ENCODE measurements around the gene EHD3. TPM values are rescaled to one million over a fixed set of nuclear protein-coding genes. Genes with fewer than 3 reads are reported as not detected.

Gene EHD3
- total and polyA plus RNA-seq, 2 of the 4 experiments (the other 2 are of a cell fraction) = 29.1 to 39.8 TPM

DNA sequence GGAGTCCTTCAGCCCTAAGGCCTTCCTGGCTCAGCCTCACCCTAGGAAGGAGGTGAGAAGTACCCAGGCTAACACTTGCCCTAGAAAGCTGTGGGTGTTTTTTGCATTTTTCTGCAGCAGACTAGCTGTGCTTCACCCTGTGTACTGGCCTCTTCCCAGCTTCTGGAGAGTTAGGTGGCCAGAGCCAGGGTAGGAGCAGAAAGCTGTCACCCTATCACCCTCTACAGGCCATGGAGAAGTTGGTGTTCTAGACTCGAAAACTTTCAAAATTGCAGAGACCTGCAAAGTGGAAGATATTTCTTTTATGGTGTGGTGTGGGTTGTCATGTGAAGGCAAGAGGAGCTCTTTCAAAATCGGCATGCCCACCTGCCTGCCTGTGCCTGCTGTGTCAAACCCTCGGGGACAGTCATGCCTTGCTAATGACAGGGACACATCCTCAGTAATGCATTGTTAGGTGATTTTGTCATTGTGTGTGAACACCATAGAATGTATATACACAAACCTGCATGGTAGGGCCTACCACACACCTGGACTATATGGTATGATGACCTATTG, 29.8 kb downstream of the EHD3 start:
- no peak overlapping the region for H2AK5ac ChIP-seq (ENCODE audit: low read depth, low read length)
- H3K4me3 ChIP-seq (ENCODE audit: insufficient read depth, low read depth, low read length) = no peak overlapping the region
- H3K27ac ChIP-seq (ENCODE audit: insufficient read depth, low read length) = no peak overlapping the region
- 80% methylated on average over 1 of the region's 3 CpGs; no CpG with 5 or more reads in 1 of the 2 experiments for WGBS, 2 experiments (ENCODE audit: extremely low coverage in 2 of 2, insufficient read length in 1 of 2)
- intact Hi-C loops (cut with micrococcal nuclease) (no loop called here), dilution Hi-C loops (cut with HindIII; ENCODE audit: low sequenced_read_pairs, unreplicated experiment) (no loop called here), in situ Hi-C loops (cut with MboI; ENCODE audit: low sequenced_read_pairs) (no loop called here)
- no peak overlapping the region for H3K9ac ChIP-seq (ENCODE audit: low read depth, low read length)
- H4K20me1 ChIP-seq (ENCODE audit: insufficient read depth, low read length) = no peaks in the 10 kb centered on the region; the same call in 1 of the 2 replicates
- BruUV-seq (replicated peaks) = no TSS peak
- no peak overlapping the region for H3K23ac ChIP-seq (ENCODE audit: low read depth, low read length)
- H2BK5ac ChIP-seq (ENCODE audit: low read depth, low read length, poor library complexity, severe bottlenecking) = no peak overlapping the region
- no peak overlapping the region for H3K56ac ChIP-seq (ENCODE audit: extremely low read depth, insufficient read depth, low read length)
- POLR2A ChIA-PET (ENCODE audit: unreplicated experiment) = no interaction called here
- no peak overlapping the region for H3K18ac ChIP-seq (ENCODE audit: low read depth, low read length)
- H3K4ac ChIP-seq (ENCODE audit: low read depth, low read length) = no peak overlapping the region
- no peak overlapping the region for H2BK120ac ChIP-seq (ENCODE audit: low read depth, low read length)
- H4K91ac ChIP-seq (ENCODE audit: insufficient read depth, low read depth, low read length) = no peak overlapping the region
- H3K14ac ChIP-seq (replicated peaks; ENCODE audit: low read depth, low read length) = no peak overlapping the region
- no peak overlapping the region for H4K5ac ChIP-seq (ENCODE audit: low read depth, low read length)
- no peak overlapping the region for H3K4me2 ChIP-seq (ENCODE audit: low read depth, low read length)
- H2AFZ ChIP-seq (replicated peaks; ENCODE audit: low read length, poor library complexity) = no peak overlapping the region
- no peaks in the 10 kb centered on the region for H3K79me1 ChIP-seq (ENCODE audit: low read depth in 1 of 2, low read length in 2 of 2)
- peaks cover 39% of the 10 kb centered on the region for H3K36me3 ChIP-seq (ENCODE audit: control insufficient read depth, insufficient read depth, low read length)
- no peak overlapping the region for H2BK20ac ChIP-seq (ENCODE audit: low read depth, low read length)
- no peak for DNase-seq
- TF ChIP-seq POLR2A (IDR thresholded peaks at IDR 0.05; ENCODE audit: low read depth, low read length) (no peak), RFX5 (IDR thresholded peaks at IDR 0.05; ENCODE audit: low read depth, low read length) (no peak), CHD1 (IDR thresholded peaks at IDR 0.05; ENCODE audit: low read depth, low read length) (no peak), FOS (IDR thresholded peaks at IDR 0.05; ENCODE audit: low read depth, low read length) (no peak), NFE2L2 (IDR thresholded peaks at IDR 0.05; ENCODE audit: low read depth, low read length) (no peak)
- TF ChIP-seq, protein P1, sequence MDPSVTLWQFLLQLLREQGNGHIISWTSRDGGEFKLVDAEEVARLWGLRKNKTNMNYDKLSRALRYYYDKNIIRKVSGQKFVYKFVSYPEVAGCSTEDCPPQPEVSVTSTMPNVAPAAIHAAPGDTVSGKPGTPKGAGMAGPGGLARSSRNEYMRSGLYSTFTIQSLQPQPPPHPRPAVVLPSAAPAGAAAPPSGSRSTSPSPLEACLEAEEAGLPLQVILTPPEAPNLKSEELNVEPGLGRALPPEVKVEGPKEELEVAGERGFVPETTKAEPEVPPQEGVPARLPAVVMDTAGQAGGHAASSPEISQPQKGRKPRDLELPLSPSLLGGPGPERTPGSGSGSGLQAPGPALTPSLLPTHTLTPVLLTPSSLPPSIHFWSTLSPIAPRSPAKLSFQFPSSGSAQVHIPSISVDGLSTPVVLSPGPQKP (IDR thresholded peaks at IDR 0.05; ENCODE audit: borderline replicate concordance, low read depth, low read length) = no peak
- TF ChIP-seq, protein P2, sequence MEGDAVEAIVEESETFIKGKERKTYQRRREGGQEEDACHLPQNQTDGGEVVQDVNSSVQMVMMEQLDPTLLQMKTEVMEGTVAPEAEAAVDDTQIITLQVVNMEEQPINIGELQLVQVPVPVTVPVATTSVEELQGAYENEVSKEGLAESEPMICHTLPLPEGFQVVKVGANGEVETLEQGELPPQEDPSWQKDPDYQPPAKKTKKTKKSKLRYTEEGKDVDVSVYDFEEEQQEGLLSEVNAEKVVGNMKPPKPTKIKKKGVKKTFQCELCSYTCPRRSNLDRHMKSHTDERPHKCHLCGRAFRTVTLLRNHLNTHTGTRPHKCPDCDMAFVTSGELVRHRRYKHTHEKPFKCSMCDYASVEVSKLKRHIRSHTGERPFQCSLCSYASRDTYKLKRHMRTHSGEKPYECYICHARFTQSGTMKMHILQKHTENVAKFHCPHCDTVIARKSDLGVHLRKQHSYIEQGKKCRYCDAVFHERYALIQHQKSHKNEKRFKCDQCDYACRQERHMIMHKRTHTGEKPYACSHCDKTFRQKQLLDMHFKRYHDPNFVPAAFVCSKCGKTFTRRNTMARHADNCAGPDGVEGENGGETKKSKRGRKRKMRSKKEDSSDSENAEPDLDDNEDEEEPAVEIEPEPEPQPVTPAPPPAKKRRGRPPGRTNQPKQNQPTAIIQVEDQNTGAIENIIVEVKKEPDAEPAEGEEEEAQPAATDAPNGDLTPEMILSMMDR (conservative IDR thresholded peaks at IDR 0.05; ENCODE audit: low read depth, low read length) = no peak
- CTCF ChIA-PET = no interaction called here
- H3K9me1 ChIP-seq (ENCODE audit: insufficient read depth, low read length) = peaks cover 5% of the 10 kb centered on the region
- H3K9me3 ChIP-seq (ENCODE audit: control insufficient read depth, insufficient read depth, low read length) = no peaks in the 10 kb centered on the region
- no peaks in the 10 kb centered on the region for H3K27me3 ChIP-seq (ENCODE audit: control insufficient read depth, insufficient read depth, low read length)
- no peak overlapping the region for H2BK15ac ChIP-seq (ENCODE audit: low read depth, low read length)
- H3K4me1 ChIP-seq (ENCODE audit: control insufficient read depth, insufficient read depth, low read length) = no peaks in the 10 kb centered on the region
- no peak overlapping the region for H2AK9ac ChIP-seq (replicated peaks; ENCODE audit: low read depth, low read length, poor library complexity)
- no peak overlapping the region for H4K8ac ChIP-seq (ENCODE audit: low read depth in 2 of 2, low read length in 2 of 2)
- no peak for ATAC-seq (ENCODE audit: low read depth)
